Esophagus muscularis mucosa (tissue), 3 donors: Measurements from ENCODE around the gene EVA1C.

Source experiments
- CTCF ChIP-seq, 3 experiments: fragments of 200-600 bp in 2 of 3; fragments of 450-650 bp in 1 of 3; sonication (generic) in 2 of 3; IDR thresholded peaks; one replicate each; pipeline ENCODE4 v1.5.1; 2017 to 2019; ENCODE audit warnings: antibody characterized with exemption in 3 of 3, mild to moderate bottlenecking in 2 of 3, moderate library complexity in 1 of 3
- EP300 ChIP-seq: sonication (generic); formaldehyde crosslinking; IDR thresholded peaks from one replicate; pipeline ENCODE4 v1.6.1; 2017; ENCODE audit warnings: antibody characterized with exemption

- TF ChIP-seq CTCF (IDR thresholded peaks at IDR 0.05) (no peak), EP300 (no peak)
These were observed 123.1 kb downstream of the EVA1C start for GRCh38 chr21:32535612-32536011.
